ENCODE results near the gene POLN.

Gene POLN

DNA sequence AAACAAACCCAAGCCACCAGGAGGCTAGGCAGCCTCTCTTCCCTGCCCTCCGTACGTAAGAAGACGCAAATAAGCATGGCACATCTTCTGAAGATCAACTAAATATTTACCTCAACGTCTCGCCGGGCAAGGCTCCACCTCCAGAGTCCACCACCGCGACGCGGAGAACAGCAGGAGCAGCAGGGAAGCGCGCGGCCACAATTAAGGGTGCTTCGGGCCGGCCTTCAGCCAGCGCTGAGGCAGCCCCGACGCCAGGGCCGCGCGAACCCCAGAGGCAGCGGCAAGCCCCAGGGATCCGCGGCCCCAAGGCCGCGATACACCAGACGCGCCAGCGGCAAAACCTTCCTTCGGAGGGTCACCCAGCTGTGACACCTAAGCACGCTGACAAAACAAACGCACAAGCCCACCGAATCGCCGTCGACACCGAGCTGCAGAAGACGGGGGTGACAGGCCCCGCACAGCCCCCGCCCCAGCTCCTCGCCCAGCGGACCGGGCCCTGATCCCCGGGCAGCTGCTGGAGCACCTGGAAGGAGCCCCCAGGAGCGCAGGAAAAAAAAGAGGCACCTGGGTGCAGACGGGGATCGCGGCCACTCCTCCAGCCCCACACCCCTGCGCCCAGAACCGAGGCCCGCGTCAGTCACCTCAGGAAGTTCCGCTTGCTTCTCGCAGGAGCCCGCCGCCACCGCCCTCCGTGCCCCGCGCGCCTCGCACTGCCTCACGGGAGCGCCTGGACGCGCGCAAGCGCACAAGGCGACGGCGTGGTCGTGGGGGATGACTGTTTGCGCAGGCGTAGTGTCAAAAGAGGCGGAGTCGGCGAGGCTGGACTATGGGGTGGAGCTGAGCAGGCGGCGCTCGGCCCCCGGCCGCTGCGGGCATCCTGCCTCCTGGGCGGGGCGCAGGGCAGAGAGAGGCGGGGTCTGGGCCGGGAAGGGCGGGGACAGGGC is at the start of gene POLN, which contains the start of gene HAUS3:
Gene POLN (minus strand): TSS at position 712 of the 944 bp plus-strand sequence. CDS start 12,890 bp downstream, outside the sequence.
Gene HAUS3 (minus strand): TSS at position 712 of the 944 bp plus-strand sequence. CDS start 1,175 bp downstream, outside the sequence.
- peak within 1 kb of the TSS; percentile 98 for H3K4me3 ChIP-seq (replicated peaks in 1 of 2; ENCODE audit: low read depth in 2 of 2, low read length in 2 of 2)
- DNase-seq (ENCODE audit: low read depth in 2 of 2), result peak; percentile 98
- TF ChIP-seq, protein P1, sequence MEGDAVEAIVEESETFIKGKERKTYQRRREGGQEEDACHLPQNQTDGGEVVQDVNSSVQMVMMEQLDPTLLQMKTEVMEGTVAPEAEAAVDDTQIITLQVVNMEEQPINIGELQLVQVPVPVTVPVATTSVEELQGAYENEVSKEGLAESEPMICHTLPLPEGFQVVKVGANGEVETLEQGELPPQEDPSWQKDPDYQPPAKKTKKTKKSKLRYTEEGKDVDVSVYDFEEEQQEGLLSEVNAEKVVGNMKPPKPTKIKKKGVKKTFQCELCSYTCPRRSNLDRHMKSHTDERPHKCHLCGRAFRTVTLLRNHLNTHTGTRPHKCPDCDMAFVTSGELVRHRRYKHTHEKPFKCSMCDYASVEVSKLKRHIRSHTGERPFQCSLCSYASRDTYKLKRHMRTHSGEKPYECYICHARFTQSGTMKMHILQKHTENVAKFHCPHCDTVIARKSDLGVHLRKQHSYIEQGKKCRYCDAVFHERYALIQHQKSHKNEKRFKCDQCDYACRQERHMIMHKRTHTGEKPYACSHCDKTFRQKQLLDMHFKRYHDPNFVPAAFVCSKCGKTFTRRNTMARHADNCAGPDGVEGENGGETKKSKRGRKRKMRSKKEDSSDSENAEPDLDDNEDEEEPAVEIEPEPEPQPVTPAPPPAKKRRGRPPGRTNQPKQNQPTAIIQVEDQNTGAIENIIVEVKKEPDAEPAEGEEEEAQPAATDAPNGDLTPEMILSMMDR (IDR thresholded peaks at IDR 0.05; ENCODE audit: low read depth, low read length), result peak; percentile 24

DNA sequence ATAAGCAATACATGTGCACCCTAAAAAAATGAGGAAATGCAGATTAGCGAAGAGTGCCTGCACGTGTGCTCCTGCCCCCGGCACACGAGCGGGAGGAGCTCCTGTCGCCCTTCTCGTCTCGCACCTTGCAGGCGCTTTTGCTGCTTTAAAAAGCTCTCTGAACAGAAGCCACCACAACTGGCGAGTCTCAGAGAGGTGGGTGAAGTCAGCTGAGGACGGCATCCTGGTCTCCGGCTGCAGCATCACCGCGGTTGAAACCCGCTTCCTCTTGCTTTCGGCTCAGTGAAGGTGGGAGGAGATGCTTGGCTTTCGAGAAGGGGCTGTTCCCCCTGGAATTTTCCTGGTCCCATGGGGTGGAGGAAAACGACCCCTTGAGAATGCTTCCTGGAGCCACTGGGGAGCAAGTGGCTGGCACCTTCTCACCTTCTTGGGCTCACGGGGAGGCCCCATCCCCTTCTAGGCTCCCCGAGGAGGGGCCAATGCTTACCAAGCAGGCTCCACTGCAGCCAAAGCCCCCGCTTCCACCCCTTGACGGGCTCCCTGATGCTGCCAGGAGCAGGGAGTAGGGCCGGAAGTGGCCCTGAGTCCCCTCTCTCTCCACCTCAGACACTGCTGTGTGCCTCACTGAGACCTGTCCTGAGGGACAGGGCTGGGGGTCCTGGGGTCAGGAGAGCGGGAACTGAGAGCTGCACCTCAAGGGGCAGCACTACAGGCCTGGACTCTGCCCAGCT is 49.2 kb upstream of the POLN start:
- DNase-seq (ENCODE audit: low read depth in 2 of 2), result no peak
- H3K4me3 ChIP-seq (replicated peaks in 1 of 2; ENCODE audit: low read depth in 2 of 2, low read length in 2 of 2), result no peak overlapping the region
- TF ChIP-seq, protein P1 (IDR thresholded peaks at IDR 0.05; ENCODE audit: low read depth, low read length), result no peak

DNA sequence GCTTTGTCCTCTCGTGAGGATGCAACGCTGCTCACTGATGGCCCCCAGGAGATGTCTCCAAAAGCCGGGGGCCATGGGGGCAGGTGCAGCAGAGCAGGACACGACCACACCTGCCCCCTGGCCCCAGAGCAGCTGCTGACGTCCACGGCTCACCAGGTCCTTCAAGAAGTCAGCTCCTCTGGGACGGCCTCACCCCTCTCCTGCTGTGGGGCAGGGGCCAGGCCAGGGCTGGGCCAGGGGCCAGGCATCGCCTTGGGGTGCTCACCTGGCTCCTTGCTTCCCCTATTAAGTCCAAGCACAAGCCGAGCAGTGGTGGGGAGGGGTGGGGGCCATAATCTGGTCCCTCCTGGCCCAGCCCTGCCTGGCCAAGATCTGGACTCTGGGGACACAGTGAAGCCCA is 48.6 kb upstream of the POLN start:
- no peak overlapping the region for H3K4me3 ChIP-seq (replicated peaks in 1 of 2; ENCODE audit: low read depth in 2 of 2, low read length in 2 of 2)
- DNase-seq (ENCODE audit: low read depth in 2 of 2), result no peak
- TF ChIP-seq, protein P1 (IDR thresholded peaks at IDR 0.05; ENCODE audit: low read depth, low read length), result no peak

DNA sequence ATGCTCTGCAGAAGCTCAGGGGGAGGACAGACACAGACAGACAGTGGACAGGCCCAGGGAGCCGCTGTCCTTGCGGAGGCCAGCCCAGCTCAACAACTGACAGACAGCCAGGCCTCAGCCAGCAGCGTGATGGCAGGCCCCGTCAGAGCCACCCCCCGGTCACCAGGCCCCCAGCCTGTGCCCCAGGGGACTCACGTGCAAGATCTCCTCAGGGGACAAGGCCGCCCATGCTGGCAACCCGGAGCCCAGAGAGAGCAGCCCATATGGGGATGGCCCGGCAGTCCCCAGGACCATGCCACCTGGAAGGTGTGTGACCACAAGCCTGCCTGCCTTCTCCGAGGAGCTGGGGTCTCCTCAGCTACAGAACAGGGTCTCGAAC is 48.0 kb upstream of the POLN start:
- TF ChIP-seq, protein P1 (IDR thresholded peaks at IDR 0.05; ENCODE audit: low read depth, low read length), result no peak
- DNase-seq (ENCODE audit: low read depth in 2 of 2), result no peak
- no peak overlapping the region for H3K4me3 ChIP-seq (replicated peaks in 1 of 2; ENCODE audit: low read depth in 2 of 2, low read length in 2 of 2)

DNA sequence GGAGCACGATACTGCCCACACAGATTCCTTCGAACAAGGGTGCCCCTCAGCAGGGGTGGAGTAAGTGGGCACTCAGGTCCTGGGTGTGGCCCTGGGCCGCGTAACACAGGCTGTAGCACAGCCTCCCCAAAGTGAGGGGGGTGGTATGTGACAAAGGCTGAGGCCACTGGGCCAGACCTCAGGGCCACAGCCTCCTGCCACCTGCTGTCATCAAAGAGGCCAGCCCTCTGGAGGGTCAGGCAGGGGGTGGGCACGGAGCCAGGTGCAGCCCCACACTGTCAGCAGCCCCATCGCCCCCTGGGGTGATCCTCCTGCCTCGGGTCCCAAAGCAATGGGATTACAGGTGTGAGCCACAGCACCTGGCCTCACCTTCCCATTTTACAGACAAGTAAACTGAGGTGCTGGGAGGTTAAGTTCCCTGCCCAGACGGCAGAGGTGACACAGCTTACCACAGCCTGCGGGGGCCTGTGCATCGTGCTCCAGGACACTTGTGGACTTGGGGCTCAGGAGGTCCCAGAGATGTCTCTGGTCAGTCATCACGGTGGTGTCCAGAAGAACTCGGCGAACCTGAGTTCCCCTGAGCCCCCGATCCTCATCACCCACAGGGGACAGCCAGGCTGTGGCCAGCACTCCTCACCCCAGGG is 47.5 kb upstream of the POLN start:
- H3K4me3 ChIP-seq (replicated peaks in 1 of 2; ENCODE audit: low read depth in 2 of 2, low read length in 2 of 2), result no peak overlapping the region
- DNase-seq (ENCODE audit: low read depth in 2 of 2), result no peak
- TF ChIP-seq, protein P1 (IDR thresholded peaks at IDR 0.05; ENCODE audit: low read depth, low read length), result no peak

DNA sequence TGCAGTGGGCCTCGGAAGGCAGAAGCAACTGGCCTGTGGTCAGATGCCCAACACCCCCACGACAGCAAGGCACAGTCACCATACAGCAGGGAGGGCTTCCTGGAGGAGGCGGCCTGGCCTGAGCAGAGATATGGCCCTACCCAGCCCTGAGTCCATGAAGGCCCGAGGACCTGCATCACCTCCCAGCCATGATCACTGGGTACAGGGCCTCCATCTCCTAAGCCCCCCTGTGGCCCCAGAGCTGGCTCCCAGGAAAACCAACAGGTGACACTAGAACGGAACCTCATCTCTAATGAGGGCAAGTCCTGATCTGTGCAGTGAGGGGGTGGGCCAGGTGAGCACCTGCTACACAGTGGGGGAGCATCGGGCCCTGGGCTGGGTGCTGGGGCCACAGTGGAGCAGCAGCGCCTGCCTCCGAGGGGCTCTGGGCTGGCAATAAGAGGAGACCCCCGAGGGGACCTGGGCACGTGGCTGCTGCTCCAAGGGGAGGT is 46.2 kb upstream of the POLN start:
- no peak for DNase-seq (ENCODE audit: low read depth in 2 of 2)
- TF ChIP-seq, protein P1 (IDR thresholded peaks at IDR 0.05; ENCODE audit: low read depth, low read length), result no peak
- no peak overlapping the region for H3K4me3 ChIP-seq (replicated peaks in 1 of 2; ENCODE audit: low read depth in 2 of 2, low read length in 2 of 2)

Measured in cardiac fibroblast (primary cell).